HG03378 (cell line): Measurements from ENCODE around the gene PHAF1.
"Not testable (repeated sequence)": the region's sequence is repeated elsewhere in the genome, so short reads cannot be mapped to it uniquely, and the experiment has no call there.

Experiments
- ATAC-seq: cut with Tn5 transposase; IDR thresholded peaks from one replicate; pipeline ENCODE4 v1.9.1; 2021; ENCODE audit warnings: mild to moderate bottlenecking, moderate library complexity; ENCODE audit not compliant: unreplicated experiment

Gene PHAF1

DNA sequence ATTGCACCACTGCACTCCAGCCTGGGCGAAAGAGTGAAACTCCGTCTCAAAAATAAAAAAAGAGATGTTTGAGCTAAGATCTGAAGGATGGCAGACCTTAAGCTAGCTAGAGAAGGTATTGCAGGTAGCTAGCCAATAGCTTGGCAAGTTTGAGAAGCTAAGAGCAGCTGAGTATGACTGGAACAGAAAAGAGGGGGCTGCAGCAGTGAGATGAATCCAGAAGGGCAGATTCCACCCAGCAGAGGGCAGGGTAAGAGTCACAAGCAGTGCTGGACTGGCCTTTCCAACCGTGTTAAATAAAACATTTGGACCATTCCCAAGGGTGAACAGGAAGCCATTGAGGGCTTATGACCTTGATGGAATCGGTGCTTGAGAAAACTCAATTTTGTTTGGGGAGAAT is 5.7 kb upstream of the PHAF1 start:
- no peak for ATAC-seq

DNA sequence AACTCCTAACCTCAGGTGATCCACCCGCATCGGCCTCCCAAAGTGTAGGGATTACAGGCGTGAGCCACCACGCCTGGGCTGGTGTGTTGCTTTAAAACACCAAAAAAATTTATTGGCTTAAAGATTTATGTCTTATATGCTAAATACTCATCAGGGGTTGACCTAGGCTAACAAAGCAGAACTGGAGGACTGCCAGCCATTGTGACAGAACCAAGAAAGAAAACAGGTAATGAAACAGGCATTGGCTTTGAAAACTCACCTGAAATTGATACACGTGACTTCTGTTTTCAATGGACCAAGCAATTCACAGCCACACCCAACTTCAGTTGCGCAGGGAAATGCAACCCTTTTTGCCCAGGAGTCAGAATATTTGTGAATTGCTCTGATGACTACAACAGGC is 4.9 kb upstream of the PHAF1 start:
- ATAC-seq = no peak

DNA sequence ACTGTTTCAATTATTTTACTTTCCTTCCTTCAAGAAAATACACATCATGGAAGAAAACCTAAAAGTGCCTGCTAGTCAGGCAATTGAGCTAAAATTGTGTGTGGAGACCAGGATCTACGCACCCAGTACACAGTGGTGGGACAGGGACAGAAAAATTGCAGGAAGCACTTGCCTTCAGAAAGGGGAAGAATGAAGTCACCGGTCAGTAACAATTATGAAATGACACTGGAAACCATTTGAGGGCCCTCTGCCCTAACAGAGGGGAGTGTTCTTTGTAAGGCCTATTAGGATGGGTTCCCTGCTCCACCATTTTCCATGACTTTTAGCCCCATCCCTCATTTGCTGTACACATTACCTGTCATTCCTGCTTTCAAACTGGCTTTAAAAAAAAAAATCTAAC is 4.5 kb upstream of the PHAF1 start:
- no peak for ATAC-seq

DNA sequence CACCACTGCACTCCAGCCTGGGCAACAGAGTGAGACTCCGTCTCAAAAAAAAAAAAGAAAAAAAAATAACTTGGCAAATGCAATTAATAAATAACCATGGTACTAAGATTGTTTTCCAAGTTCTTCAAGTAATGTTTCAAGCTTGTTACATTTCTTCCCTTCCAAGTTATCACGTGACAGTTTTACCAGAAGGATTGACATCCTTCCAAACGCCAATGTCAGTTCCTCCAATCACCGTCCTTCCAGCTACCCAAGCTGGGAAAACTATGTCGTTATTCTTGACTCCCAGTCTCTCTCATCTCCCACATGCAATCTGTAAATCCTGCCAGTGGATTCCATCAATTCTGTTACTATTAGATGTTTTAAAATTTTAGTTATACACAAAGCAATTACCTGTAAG is 3.9 kb upstream of the PHAF1 start:
- no peak for ATAC-seq

DNA sequence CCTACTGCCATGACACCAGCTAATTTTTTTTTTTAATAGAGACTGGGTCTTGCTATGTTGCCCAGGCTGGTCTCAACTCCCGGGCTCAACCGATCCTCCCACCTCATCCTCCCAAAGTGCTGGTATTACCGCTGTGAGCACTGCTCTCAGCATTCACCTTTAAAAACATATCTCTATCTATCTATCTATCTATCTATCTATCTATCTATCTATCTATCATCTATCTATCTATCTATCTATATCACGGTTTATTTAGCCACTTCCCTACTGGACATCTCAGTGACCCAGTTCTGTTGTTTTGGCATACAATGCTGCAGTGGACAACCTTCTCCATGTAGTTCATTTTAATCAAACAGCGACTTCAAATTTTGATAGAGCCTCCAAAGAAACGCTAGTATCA is 1.3 kb upstream of the PHAF1 start:
- ATAC-seq = no peak

DNA sequence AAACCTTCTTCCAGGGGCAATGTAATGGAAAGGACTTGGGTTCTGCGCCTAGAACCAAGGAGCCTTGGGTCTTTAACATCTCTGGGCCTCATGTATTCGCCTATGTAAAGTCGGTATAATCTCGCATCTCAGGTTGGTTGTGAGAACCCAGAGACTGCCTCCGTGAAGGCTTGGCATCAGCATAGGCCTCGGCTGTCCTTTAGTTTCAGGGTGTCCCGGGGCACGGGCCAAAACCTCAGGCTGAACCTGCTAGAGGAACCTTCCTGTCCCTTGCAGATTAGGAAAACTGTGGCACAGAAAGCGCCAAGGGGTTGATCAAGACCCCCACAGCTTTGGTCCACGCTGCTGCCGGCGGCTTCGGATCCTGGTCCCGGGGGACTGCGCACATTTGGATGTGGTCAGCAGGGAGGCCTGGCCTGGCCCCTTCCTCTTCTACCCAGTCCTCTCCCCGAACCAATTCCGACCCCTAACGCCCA is 772 bp upstream of the PHAF1 start:
- no peak for ATAC-seq

DNA sequence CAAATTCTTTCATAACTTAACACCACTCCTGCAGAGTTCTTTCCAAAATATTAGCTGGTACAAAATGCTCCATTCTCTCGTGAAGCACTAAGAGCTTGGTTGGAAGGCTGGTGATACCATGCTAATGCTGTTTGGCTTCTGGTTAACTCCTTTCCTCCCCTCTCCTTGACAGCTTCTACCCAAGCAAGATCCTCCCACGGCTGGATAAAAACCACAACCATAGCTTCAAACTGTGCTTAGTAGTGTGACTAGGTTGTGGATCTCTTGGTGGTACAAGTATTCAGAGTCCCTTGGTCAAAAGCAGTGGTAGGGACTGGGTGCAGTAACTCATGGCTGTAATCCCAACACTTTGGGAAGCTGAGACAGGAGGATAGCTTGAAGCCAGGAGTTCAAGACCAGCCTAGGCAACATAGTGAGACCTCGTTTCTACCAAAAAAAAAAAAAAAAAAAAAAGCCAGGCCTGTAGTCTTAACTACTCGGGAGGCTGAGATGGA is 2.3 kb downstream of the PHAF1 start:
- no peak for ATAC-seq

DNA sequence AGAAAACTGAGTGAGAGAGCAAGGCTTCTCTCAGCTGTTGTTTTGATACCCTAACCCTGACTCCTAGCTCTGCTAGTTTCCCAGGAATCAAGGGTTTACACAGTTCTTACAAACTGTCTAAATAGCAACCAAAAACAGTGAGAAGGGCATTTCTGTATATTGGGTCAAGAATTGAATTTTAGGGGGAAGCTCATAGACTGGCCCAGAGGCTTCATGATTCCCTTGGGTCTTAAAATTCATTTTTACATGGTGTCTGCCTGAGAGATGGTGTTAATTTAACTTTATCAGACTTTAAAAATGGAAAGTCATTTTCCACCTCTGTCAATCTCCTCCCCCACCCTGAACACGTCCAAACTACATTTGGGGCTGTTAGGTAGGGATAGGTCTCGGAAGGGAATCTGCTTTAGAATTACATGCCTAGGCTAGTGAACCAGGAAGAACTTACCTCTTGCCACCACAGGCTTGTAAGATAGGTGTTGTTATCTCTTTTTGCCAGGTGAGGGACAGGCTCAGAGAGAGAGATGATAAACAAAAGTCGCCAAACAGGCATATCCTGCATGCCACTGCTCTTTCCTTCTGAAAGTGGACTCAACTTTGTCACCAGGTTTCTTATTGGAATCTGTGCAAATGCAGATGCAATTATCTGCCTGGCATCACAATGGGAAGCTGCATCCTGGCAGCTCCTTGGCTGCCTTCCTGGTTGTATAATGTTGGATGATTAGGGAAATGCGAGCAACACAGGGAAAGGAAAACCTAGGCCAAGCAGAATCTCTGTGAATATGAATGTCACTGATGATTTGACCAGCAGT is 3.1 kb downstream of the PHAF1 start:
- ATAC-seq = no peak

DNA sequence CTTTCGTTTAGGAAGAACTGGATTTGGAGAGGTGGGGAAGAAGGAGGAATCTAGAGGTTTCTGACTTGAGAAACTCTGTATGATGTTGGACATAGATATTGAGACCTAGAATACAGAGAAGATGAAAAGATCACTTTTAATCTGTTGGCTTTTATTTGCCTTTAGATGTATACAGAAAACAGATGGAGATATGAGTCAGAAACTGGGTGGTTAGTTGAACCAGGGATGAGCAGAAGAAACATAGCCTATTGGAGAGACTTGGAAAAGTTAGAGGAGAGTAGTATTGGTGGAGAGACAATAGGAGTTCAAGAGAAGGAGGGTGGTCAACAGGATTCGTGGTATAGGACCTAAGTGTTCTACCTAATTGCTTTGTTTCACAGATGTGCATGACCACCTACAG is 5.1 kb downstream of the PHAF1 start:
- no peak for ATAC-seq

DNA sequence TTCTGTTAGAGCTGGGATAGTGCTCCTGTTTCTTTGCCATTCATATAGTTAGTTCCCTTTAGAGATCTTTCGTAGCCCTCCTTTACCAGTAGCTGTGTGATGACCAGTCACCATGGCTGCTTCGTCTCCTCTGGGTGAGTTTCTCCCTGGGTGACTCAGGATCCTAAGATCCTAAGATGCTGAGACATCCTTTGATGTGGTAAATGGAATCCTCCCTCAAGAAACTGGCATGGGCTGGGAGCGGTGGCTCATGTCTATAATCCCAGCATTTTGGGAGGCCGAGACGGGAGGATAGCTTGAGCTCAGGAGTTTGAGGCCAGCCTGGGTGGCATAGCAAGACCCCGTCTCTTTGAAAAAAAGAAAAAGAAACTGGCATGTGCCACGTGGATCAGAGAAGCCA is 5.9 kb downstream of the PHAF1 start:
- no peak for ATAC-seq

DNA sequence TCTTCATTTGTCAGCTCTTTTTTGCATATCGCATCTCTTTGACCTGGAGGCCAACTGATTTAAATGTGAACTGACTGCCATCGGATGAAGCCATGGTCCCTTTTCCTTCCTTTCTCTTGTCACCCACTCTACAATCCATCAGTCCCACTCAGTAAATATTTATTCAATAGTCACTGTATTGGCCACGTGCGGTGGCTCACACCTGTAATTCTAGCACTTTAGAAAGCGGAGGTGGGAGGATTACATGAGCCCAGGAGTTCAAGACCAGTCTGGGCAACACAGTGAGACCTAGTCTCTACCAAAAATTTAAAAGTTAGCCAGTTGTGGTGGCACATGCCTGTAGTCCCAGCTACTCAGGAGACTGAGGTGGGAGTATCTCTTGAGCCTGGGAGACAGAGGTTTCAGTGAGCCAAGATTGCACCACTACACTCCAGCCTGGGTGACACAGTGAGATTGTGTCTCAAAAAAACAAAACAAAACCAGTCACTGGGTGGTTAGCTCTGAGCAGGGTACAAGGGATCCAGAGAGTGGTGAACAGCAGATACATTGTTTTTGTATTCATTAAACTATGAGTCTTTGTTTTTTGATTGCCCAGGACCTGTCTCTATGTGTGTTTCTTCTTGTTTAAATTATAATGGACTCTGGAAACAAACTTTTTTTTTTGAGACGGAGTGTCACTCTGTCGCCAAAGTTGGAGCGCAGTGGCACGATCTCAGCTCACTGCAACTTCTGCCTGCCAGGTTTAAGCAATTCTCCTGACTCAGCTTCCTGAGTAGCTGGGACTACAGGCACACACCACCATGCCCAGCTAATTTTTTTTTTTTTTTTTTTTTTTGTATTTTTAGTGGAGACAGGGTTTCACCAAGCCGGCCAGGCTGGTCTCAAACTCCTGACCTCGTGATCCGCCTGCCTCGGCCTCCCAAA is 6.9 kb downstream of the PHAF1 start:
- ATAC-seq = no peak

DNA sequence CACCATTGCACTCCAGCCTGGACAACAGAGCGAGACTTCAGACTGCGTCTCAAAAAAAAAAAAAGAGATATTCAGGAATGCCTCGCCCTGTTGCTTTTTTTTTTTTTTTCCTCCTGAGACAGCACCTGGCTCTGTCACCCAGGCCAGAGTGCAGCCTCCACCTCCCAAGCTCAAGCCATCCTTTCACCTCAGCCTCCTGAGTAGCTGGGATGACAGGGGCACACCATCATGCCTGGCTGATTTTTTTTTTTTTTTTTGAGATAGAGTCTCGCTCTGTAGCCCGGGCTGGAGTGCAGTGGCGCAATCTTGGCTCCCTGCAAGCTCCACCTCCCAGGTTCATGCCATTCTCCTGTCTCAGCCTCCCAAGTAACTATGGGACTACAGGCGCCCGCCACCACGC is 8.0 kb downstream of the PHAF1 start:
- no peak for ATAC-seq

DNA sequence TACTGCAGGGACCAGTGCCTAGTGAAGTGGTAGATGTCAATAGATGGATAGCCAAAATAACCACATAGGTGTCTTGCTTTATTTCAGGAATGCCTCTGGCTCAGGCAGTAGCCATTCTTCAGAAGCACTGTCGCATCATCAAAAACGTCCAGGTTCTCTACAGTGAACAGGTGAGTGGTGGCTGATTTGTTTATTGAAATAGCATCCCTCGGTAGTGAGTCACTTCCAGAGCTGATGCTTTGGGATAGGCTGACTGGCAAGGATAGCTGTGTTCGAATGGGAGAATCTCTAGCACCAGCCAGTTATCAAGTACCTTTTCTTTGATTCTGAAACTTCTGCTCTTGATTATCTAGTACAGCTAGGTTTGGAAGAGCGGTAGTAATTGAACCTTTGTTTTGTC is 10.3 kb downstream of the PHAF1 start:
- no peak for ATAC-seq

DNA sequence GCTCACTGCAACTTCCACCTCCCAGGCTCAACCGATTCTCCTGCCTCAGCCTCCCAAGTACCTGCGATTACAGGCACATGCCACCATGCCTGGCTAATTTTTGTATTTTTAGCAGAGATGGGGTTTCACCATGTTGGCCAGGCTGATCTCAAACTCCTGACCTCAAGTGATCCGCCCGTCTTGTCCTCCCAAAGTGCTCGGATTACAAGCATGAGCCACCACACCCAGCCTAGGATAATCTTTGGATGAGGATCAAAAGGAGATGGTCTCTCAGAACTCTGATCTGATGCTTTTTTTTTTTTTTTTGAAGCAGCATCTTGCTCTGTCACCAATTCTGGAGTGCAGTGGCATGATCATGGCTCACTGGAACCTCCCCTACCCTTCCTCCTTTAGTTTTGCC is 13.1 kb downstream of the PHAF1 start:
- ATAC-seq = not testable (repeated sequence)

DNA sequence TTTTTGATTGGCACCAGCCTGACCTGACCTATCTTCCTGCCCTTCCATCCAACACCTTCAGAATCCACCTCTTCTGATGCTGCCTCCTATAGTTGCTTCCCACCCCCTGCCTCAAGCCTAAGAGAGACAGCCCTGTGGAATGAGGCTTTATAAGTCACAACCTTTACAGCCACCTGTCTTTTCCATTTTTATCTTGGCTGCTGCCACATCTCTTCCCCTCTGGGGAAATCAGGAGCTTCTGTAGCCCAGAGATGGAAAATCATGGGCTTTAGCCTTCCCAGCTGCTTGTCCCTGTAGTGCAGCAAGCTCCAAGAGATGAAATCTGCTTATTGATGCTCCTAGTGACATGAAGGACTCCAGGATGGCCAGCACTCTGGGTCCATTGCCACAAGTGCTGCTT is 18.7 kb downstream of the PHAF1 start:
- ATAC-seq = no peak

DNA sequence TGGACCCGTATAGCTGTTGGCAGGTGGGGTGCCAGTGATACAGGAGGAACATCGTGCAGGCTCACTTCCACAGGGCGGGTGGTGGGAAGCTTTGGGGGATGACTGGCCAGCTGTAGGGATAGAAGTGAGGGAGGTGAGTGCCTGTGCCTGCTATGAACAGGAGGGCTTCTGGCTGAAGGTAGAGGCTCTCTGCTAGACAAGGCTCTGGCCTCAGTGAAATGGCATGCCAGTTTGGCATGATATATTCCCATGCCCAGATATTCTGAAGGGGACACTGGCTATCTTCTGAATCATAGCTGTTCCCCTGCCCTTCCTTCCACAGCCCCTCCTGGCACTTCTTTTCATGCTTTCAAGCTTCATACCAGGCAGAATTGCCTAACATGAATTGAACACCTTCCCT is 19.1 kb downstream of the PHAF1 start:
- ATAC-seq = no peak

DNA sequence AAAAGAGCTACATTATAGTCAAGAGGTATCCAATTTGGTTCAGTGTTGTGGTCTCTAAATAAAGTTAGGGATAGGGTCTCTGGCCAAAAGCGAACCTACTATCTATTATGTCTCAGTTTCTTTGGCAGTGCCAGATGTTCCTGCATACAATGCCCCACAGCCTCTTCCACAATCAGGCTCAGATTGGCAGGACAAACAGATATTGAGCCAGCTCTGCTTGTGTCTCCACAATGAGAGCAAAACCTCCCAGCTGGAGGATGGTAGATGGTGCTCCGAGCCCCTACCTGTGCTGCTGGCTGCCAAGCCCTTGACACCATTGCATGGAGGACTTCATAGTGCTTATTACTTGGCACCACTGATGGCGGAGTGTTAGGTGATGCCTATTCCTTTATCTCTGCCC is 19.7 kb downstream of the PHAF1 start:
- no peak for ATAC-seq

DNA sequence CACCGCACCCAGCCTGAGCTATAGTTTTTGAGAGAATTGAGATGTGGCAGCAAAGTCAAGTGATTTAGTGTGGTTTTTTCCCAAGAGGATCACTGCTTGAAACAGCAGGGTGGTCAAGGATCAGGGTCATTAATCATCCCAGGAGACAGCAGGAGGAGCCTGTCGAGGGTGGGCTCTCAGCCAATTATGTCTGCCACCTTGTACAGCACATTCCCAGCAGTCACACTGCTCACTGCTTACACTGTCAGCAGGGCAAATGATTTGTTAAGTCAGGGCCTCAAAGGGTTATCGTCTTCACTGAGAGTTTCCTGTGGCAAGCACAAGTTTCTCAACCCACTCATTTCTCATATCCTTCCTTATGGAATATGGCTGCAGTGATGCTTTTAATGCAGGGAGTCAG is 27.9 kb downstream of the PHAF1 start:
- ATAC-seq = no peak

DNA sequence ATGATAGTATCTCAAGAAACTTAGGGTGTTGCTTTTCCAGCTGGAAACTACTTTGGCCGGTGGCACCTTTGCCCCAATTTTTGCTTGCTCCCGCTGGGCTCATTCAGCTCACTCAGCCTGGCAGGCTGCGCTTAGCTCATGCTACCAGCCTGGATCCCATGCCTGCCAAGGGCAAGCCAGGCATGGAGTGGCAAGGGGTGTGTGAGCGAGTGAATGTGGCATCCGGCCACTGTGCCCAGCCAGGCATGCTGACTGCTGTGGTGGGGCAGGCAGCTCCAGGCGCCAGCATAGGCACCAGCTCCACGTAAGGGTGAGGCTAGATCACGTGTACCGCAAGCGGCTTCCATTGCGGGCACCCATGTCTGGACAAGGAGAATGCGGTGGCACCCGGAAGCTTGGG is 31.6 kb downstream of the PHAF1 start:
- no peak for ATAC-seq

DNA sequence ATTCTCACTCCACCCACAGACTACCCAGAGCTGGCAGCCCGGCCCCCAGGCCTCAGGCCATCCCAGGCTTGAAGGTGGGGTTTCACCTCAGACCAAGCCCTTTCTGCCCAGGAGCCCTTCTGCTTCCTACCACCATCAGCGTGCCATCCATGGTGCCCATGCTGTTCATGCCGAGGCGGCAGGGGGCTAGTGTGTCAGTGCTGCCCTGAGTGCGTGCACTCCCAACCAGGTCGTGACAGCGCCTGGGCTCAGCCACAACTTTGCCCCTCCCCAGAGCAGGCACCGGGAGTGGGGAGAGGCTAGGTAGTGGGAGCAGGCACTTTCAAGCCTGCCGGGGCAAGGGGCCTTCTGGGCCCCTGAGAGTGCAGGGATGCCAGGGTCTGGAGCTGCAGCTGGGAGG is 32.6 kb downstream of the PHAF1 start:
- no peak for ATAC-seq

DNA sequence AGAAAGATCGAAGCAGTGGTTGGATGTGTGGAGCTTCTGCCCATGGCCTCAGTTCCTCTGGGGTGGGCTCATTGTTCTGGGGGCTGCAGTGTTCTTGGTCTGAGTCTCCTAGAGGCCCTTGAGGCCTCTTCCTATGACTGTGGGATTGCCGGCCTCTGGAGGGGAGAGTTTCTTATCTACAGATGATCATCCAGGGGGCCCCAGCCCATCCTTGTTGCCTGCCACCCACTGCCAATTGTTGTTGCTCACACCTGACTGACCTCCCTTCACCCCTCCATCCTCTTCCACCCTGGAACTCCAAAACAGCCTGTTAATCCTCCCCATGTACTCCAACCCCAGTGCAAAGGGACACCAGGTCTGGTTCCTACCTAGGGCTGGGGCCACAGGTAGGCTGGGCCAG is 35.2 kb downstream of the PHAF1 start:
- no peak for ATAC-seq

DNA sequence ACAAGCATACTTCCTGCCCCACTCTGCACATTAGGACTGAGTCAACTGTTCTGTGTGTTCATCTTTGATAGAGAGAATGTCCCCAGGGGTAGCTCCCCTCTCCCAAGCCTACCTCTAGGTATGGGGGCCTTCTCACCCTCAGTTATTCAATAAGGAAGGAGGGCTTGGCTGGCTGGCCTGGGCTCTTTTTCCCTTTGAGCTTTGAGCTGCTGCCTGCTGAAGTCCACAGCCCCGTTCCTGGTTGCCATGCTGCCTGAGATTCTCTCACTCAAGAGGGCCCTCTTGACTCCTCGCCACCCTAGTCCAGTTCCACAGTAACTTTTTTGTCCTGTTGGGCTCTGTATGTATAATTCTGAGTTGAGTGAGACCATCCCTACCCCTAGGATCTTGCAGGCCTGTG is 36.0 kb downstream of the PHAF1 start:
- no peak for ATAC-seq
